PC-9 (cell line): ENCODE results near the gene CAPZA1.

ENCODE experiments used
- EZH2 ChIP-seq: fragments of 200-600 bp; sonication (generic); IDR thresholded peaks from 2 replicates; pipeline ENCODE4 v1.8.0; 2017; ENCODE audit warnings: antibody characterized with exemption, low read depth
- TF ChIP-seq, protein P1 (sequence below): fragments of 200-600 bp; sonication (generic); conservative IDR thresholded peaks from 2 replicates; pipeline ENCODE4 v1.6.1; 2017; ENCODE audit warnings: mixed run types, antibody characterized with exemption, mild to moderate bottlenecking, moderate library complexity

DNA sequence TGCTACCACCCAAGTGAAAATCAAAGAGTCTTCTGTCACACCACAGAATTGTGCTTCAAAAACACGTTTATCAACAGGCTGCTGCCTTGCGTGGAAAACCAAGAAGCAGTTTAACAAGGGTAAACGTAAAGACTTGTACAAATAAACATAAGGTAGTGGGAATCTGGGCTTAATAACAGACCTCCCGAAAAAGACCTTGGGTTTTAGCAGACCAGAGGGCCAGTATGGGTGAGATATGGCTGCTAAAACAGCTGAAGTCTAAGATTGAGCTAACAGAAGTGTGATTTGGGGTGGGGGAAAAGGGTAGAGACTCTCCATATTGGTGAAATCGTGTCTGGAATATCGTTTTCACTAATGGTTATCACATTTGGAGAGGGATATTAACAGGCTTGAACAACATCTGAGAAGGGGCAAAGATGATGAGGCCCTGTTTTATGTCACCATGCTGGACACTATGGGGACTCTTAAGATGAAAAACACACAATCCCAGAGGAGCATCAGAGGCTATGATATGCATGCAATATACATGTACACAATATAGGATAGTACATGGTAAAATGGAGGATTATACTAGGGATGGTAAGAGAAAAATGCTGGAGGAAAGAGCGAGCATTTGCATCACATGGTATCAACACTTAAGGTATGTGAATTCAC is 56.2 kb downstream of the CAPZA1 start:
- TF ChIP-seq, protein P1, sequence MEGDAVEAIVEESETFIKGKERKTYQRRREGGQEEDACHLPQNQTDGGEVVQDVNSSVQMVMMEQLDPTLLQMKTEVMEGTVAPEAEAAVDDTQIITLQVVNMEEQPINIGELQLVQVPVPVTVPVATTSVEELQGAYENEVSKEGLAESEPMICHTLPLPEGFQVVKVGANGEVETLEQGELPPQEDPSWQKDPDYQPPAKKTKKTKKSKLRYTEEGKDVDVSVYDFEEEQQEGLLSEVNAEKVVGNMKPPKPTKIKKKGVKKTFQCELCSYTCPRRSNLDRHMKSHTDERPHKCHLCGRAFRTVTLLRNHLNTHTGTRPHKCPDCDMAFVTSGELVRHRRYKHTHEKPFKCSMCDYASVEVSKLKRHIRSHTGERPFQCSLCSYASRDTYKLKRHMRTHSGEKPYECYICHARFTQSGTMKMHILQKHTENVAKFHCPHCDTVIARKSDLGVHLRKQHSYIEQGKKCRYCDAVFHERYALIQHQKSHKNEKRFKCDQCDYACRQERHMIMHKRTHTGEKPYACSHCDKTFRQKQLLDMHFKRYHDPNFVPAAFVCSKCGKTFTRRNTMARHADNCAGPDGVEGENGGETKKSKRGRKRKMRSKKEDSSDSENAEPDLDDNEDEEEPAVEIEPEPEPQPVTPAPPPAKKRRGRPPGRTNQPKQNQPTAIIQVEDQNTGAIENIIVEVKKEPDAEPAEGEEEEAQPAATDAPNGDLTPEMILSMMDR: no peak
- TF ChIP-seq EZH2: no peak
